Suprapubic skin (tissue), 4 donors: ENCODE results near the gene FAM210B.

Experiments used
- POLR2A ChIP-seq, 2 donors: fragments of 450-650 bp; IDR thresholded peaks; one replicate each; pipeline ENCODE4 v1.6.1; 2017; ENCODE audit warnings: antibody characterized with exemption in 2 of 2, mild to moderate bottlenecking in 2 of 2, moderate library complexity in 2 of 2
- POLR2AphosphoS5 ChIP-seq, 3 donors: sonication (generic); formaldehyde crosslinking; IDR thresholded peaks; one replicate each; pipeline ENCODE4 v1.6.1; 2017; ENCODE audit warnings: antibody characterized with exemption in 3 of 3
- TF ChIP-seq, protein P1 (sequence below), 2 donors: fragments of 200-600 bp in 1 of 2; fragments of 450-650 bp in 1 of 2; sonication (generic) in 1 of 2; IDR thresholded peaks; one replicate each; pipeline ENCODE4 v1.5.1; 2016 to 2019; ENCODE audit warnings: antibody characterized with exemption in 2 of 2, mild to moderate bottlenecking in 1 of 2, moderate library complexity in 1 of 2

DNA sequence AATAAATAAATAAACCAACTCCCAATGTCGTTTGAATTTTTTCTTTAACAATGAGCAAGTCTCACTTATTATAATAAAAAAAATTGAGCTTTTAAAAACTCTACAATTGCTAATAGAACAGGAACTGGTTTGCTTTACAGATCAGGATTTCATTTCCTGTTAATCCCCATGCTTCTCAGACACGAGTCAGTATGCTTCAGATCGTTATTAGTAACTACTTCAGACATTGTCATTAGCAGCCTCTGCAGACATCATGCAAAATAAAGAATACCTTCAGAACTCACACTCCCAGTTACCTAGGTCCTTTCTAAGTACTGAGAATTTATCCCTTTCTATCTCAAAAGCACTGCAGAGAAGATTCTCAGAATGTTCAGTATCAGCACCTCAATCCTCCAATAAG, 10.0 kb upstream of the FAM210B start:
- TF ChIP-seq, protein P1, sequence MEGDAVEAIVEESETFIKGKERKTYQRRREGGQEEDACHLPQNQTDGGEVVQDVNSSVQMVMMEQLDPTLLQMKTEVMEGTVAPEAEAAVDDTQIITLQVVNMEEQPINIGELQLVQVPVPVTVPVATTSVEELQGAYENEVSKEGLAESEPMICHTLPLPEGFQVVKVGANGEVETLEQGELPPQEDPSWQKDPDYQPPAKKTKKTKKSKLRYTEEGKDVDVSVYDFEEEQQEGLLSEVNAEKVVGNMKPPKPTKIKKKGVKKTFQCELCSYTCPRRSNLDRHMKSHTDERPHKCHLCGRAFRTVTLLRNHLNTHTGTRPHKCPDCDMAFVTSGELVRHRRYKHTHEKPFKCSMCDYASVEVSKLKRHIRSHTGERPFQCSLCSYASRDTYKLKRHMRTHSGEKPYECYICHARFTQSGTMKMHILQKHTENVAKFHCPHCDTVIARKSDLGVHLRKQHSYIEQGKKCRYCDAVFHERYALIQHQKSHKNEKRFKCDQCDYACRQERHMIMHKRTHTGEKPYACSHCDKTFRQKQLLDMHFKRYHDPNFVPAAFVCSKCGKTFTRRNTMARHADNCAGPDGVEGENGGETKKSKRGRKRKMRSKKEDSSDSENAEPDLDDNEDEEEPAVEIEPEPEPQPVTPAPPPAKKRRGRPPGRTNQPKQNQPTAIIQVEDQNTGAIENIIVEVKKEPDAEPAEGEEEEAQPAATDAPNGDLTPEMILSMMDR (IDR thresholded peaks at IDR 0.05): no peak
- no peak for TF ChIP-seq POLR2A (IDR thresholded peaks at IDR 0.05)
- TF ChIP-seq POLR2AphosphoS5 (IDR thresholded peaks at IDR 0.05): no peak
